BLaER1 treated with 17β-estradiol and CSF1 and Interleukin-3, amounts not matched to agents 10 nM and 100 nM (cell line): ENCODE data around the gene SHF.

Experiments
- H3K27ac ChIP-seq, 11 experiments: shearing (Covaris generic); formaldehyde crosslinking; 2 replicates each; pipeline ENCODE4 v1.8.1; 2022
- H3K27me3 ChIP-seq, 11 experiments: shearing (Covaris generic); formaldehyde crosslinking; 2 replicates each; pipeline ENCODE4 v1.8.1; 2022
- H3K36me3 ChIP-seq, 11 experiments: shearing (Covaris generic); formaldehyde crosslinking; 2 replicates each; pipeline ENCODE4 v1.8.1; 2022
- H3K4me1 ChIP-seq, 10 experiments: shearing (Covaris generic); formaldehyde crosslinking; 2 replicates each; pipeline ENCODE4 v1.8.1; 2022
- H3K4me2 ChIP-seq, 11 experiments: shearing (Covaris generic); formaldehyde crosslinking; 2 replicates each; pipeline ENCODE4 v1.8.1; 2022
- H3K4me3 ChIP-seq, 10 experiments: shearing (Covaris generic); formaldehyde crosslinking; 2 replicates each; pipeline ENCODE4 v1.8.1; 2022
- H3K9ac ChIP-seq, 11 experiments: shearing (Covaris generic); formaldehyde crosslinking; 2 replicates each; pipeline ENCODE4 v1.8.1; 2022
- H3K9me3 ChIP-seq, 11 experiments: shearing (Covaris generic); formaldehyde crosslinking; replicated peaks in 1 of 11; 2 replicates each; pipeline ENCODE4 v1.8.1; 2022
- H4K20me1 ChIP-seq, 11 experiments: shearing (Covaris generic); formaldehyde crosslinking; 2 replicates each; pipeline ENCODE4 v1.8.1; 2022
- Cebpa-rat ChIP-seq, 11 experiments: shearing (Covaris generic); IDR thresholded peaks; 2 replicates each; pipeline ENCODE4 v1.8.1; 2022

Gene SHF

DNA sequence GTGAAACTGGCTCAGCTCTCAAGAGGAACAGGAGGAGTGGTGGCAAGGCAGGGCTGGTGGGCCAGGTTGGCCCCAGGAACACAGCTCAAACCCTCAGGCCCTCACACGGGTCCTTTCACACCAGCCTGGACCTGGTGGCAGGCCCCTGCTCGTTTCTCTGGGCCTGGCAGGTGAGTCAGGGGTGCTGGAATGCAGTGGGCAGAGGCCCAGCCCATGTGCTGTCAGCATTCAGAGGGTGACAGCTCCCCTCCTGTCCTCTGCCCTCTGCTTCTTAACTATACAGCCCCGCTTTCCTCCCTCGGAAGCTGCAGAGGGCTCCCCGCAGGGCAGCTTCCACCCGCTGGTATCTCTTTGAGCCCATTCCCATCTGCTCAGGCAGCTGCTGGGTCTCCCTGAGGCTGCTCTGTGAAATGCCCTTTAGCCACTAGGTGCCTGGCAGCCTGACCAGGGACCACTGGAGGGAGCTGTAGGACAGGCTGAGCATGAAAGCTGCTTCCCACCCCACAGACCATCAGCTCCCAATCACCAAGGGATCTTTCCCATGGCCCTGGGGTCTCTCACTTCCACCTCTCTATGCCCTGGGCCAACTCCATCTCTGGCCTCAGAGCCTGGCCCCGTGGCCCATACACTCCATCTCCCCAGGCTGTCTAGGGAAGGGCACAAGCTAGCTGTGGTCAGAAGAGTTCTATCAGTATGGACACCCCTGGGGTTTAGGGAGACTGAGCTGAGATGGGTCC, 24.8 kb downstream of the SHF start:
- Histone ChIP-seq H3K27me3 (no peaks in the 10 kb centered on the region), H3K9ac (peak overlapping the region in 9 of 11 experiments; percentile 4 to 50 (median 28); a peak in 6 of 22 replicates), H3K9me3 (no peaks in the 10 kb centered on the region), H4K20me1 (peaks cover 0 to 4% (median 0%) of the 10 kb centered on the region in 11 experiments; a peak in 1 of 22 replicates), H3K36me3 (no peaks in the 10 kb centered on the region), H3K4me3 (no peak overlapping the region), H3K4me1 (peaks cover 35 to 58% (median 45%) of the 10 kb centered on the region in 10 experiments), H3K4me2 (peak overlapping the region in 5 of 11 experiments; percentile 30 to 65 (median 59); a peak in 8 of 22 replicates), H3K27ac (peak overlapping the region in 4 of 11 experiments; percentile 7 to 16 (median 12); a peak in 5 of 22 replicates)
- no peak for TF ChIP-seq Cebpa-rat (IDR thresholded peaks at IDR 0.05)

- TF ChIP-seq Cebpa-rat (IDR thresholded peaks at IDR 0.05): no peak
- peak overlapping the region in 6 of 11 experiments; percentile 27 to 56 (median 38); a peak in 6 of 22 replicates for H3K4me2 ChIP-seq
- peak overlapping the region in 3 of 11 experiments; percentile 14 to 26 (median 21); a peak in 1 of 22 replicates for H3K27ac ChIP-seq
- H3K9ac ChIP-seq: peak overlapping the region in 3 of 11 experiments; percentile 19 to 52 (median 26); a peak in 5 of 22 replicates
- no peaks in the 10 kb centered on the region for H3K36me3 ChIP-seq
- H3K27me3 ChIP-seq: no peaks in the 10 kb centered on the region
- no peaks in the 10 kb centered on the region for H3K9me3 ChIP-seq
- H4K20me1 ChIP-seq: peaks cover 0 to 4% (median 0%) of the 10 kb centered on the region in 11 experiments; a peak in 1 of 22 replicates
- H3K4me1 ChIP-seq: peaks cover 40 to 65% (median 52%) of the 10 kb centered on the region in 10 experiments
- no peak overlapping the region for H3K4me3 ChIP-seq
These were observed 26.1 kb downstream of the SHF start for GRCh38 chr15:45161666-45162065.

DNA sequence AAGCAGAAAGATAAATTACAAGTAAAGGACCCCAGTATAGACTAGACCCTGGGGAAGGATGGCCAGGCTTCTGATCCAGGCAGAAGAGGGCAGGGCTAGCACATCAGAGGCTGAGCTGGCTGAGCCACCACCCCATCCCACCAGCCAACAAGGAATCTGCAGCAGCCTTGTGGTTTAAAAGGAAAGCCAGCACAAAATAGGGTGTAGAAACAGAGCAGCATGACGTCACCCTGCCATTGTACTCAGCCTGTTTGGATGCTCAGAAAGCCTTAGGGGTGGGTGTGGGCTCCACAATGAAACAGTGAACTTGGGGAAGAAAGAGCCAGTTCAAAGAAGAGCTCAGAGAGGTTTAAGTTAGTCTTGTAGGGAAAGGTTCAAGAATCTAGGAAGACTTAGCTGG, 29.8 kb downstream of the SHF start:
- TF ChIP-seq Cebpa-rat (IDR thresholded peaks at IDR 0.05): no peak
- H3K9ac ChIP-seq: no peak overlapping the region
- H3K27me3 ChIP-seq: no peaks in the 10 kb centered on the region
- 0 out of 22 replicates have a peak overlapping the region, but pooled peaks of 1 of the 11 experiments have one; percentile 73 for H3K4me2 ChIP-seq
- H3K27ac ChIP-seq: no peak overlapping the region
- H3K36me3 ChIP-seq: no peaks in the 10 kb centered on the region
- no peak overlapping the region for H3K4me3 ChIP-seq
- peaks cover 33 to 54% (median 40%) of the 10 kb centered on the region in 10 experiments for H3K4me1 ChIP-seq
- H4K20me1 ChIP-seq: peaks cover 0 to 4% (median 0%) of the 10 kb centered on the region in 11 experiments; a peak in 1 of 22 replicates
- no peaks in the 10 kb centered on the region for H3K9me3 ChIP-seq

DNA sequence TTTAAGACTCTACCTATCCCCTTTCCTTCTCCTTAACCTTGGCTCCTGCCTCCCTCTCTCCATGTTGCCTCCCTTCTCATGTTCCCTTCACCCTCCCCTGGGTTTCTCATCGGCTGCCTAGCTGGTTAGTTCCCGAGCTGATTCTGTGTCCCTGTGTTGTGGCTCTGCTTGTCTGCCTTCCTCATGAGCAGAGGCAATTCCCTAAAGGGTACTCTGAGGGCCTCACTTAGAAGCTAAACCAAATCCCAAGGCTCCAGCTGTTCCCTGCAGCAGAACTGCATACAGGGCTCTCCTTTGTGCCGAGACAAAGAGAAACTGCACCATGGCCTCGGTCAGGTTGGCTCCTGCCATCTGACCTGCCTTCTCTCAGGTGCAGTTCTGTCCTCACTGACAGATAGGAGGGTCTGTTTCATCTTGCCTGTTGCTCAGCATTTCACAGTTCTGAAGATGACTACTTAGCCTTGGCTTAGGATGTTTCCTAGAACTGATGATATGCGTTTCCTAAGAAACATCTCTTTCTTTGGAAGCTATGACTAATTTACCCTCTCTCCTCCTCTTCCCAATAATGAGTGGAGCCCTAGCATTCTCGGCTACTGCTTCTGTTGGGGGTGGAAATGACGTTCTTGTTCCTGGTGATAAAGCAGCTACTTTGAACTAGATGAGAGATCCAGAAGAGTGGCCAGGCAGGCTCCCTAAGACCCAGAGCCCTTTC, 30.9 kb downstream of the SHF start:
- Histone ChIP-seq H3K27me3 (no peaks in the 10 kb centered on the region), H4K20me1 (no peaks in the 10 kb centered on the region), H3K9ac (peak overlapping the region in 2 of 11 experiments; percentile 7 to 34; a peak in 1 of 22 replicates), H3K4me3 (no peak overlapping the region), H3K36me3 (peaks cover 0 to 7% (median 0%) of the 10 kb centered on the region in 11 experiments; a peak in 4 of 22 replicates), H3K9me3 (no peaks in the 10 kb centered on the region), H3K4me2 (peak overlapping the region; percentile 35 to 73 (median 61)), H3K4me1 (peaks cover 28 to 44% (median 35%) of the 10 kb centered on the region in 10 experiments), H3K27ac (no peak overlapping the region)
- TF ChIP-seq Cebpa-rat (IDR thresholded peaks at IDR 0.05): no peak

DNA sequence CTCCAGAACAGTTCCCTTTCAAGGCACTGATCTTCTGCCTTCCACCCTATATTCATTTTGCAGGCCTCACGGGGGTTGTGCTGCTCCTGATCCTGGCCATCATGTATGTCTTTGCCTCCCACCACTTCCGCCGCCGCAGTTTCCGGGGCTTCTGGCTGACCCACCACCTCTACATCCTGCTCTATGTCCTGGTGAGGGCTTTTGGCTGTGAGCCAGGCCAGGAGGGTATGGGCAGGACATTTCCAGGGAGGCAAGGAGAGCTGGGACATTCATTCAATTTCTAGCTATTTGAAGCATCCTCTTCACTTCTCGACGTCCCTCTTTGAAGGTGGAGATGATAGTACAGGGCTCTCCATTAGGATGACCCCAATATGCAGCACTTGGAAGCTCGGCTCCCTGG, 32.0 kb downstream of the SHF start:
- no peak for TF ChIP-seq Cebpa-rat (IDR thresholded peaks at IDR 0.05)

DNA sequence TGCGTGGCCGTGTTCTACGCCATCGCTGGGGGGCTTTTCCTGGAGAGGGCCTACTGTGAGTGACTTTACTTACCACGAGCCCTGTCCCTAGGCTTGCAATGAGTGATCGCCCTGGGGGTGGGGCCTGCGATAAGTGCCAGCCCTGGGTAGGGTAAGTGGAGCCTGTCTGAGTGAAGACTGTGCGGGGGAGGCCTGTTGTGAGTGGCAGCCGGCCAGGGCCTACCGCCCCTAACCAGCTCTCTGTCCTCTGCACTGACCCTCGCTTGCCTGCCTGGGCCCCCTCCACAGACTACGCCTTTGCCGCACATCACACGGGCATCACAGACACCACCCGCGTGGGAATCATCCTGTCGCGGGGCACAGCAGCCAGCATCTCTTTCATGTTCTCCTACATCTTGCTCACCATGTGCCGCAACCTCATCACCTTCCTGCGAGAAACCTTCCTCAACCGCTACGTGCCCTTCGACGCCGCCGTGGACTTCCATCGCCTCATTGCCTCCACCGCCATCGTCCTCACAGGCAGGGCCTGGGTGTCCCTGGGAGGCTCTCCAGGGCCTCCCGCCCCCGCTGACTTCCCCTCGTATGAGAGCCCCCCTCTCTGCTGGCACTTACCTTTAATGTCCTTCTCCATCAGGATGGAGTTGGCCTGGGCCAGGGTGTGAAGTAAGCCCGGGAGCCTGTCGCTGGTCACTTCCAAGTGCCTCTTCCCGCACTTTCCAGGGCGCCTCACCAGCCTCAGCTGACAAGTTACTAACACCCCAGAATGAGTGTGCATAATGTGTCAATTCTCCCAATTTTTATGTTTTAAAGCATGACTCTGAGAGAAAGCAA, 35.6 kb downstream of the SHF start:
- Histone ChIP-seq H3K27me3 (no peaks in the 10 kb centered on the region), H3K36me3 (peaks cover 0 to 10% (median 0%) of the 10 kb centered on the region in 11 experiments; a peak in 5 of 22 replicates), H3K27ac (no peak overlapping the region), H3K9ac (no peak overlapping the region), H3K4me1 (peaks cover 19 to 34% (median 30%) of the 10 kb centered on the region in 10 experiments), H3K4me3 (no peak overlapping the region), H3K4me2 (no peak overlapping the region), H3K9me3 (no peaks in the 10 kb centered on the region), H4K20me1 (no peaks in the 10 kb centered on the region; a peak in 1 of 22 replicates)
- TF ChIP-seq Cebpa-rat (IDR thresholded peaks at IDR 0.05): no peak

More for the DNA sequence above, 32.0 kb downstream of the SHF start:
- H3K4me2 ChIP-seq: peak overlapping the region; percentile 22 to 73 (median 46); a peak in 21 of 22 replicates
- H3K4me1 ChIP-seq: peaks cover 22 to 34% (median 29%) of the 10 kb centered on the region in 10 experiments
- no peaks in the 10 kb centered on the region; a peak in 1 of 22 replicates for H4K20me1 ChIP-seq
- peaks cover 0 to 10% (median 0%) of the 10 kb centered on the region in 11 experiments; a peak in 5 of 22 replicates for H3K36me3 ChIP-seq
- H3K4me3 ChIP-seq: no peak overlapping the region
- H3K27ac ChIP-seq: no peak overlapping the region
- no peaks in the 10 kb centered on the region for H3K9me3 ChIP-seq
- no peak overlapping the region for H3K9ac ChIP-seq
- H3K27me3 ChIP-seq: no peaks in the 10 kb centered on the region

DNA sequence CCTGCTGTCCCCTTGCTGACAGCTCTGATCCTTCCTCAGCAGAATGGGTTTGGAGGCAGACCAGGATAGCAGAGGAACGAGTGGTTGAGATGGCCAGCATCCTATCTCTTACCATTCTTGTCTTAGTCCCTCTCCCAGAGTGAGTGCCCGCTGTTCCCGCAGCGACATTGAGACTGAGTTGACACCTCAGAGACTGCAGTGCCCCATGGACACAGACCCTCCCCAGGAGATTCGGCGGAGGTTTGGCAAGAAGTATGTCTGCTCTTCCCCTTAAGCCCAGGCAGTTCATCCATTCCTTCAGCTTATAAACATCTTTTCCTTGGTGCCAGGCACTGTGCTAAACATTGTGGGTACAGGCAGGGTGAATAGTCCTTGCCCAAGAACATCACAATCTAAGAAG, 36.8 kb downstream of the SHF start:
- Histone ChIP-seq H3K4me3 (no peak overlapping the region), H3K36me3 (peaks cover 0 to 10% (median 0%) of the 10 kb centered on the region in 11 experiments; a peak in 5 of 22 replicates), H3K27me3 (no peaks in the 10 kb centered on the region), H3K4me1 (peaks cover 10 to 22% (median 19%) of the 10 kb centered on the region in 10 experiments), H3K27ac (no peak overlapping the region), H3K9ac (no peak overlapping the region), H4K20me1 (no peaks in the 10 kb centered on the region; a peak in 1 of 22 replicates), H3K9me3 (no peaks in the 10 kb centered on the region), H3K4me2 (no peak overlapping the region)
- TF ChIP-seq Cebpa-rat (IDR thresholded peaks at IDR 0.05): no peak

GRCh38 chr15:45150481-45150880, 37.3 kb downstream of the SHF start:
- no peaks in the 10 kb centered on the region for H3K27me3 ChIP-seq
- H3K27ac ChIP-seq: no peak overlapping the region
- H3K9me3 ChIP-seq: no peaks in the 10 kb centered on the region
- H3K4me1 ChIP-seq: peaks cover 5 to 16% (median 14%) of the 10 kb centered on the region in 10 experiments
- no peak for TF ChIP-seq Cebpa-rat (IDR thresholded peaks at IDR 0.05)
- no peak overlapping the region for H3K4me3 ChIP-seq
- H3K4me2 ChIP-seq: no peak overlapping the region
- peaks cover 0 to 10% (median 0%) of the 10 kb centered on the region in 11 experiments; a peak in 5 of 22 replicates for H3K36me3 ChIP-seq
- no peak overlapping the region for H3K9ac ChIP-seq
- H4K20me1 ChIP-seq: no peaks in the 10 kb centered on the region; a peak in 1 of 22 replicates
